NCI-H1436 (cell line): Measurements from ENCODE around the gene HAUS1.
"Not testable (repeated sequence)": the region's sequence is repeated elsewhere in the genome, so short reads cannot be mapped to it uniquely, and the experiment has no call there.

Experiments used
- DNase-seq: peaks from one replicate; lab custom pipeline; 2025; lab: John Stamatoyannopoulos, UW

Gene HAUS1

DNA sequence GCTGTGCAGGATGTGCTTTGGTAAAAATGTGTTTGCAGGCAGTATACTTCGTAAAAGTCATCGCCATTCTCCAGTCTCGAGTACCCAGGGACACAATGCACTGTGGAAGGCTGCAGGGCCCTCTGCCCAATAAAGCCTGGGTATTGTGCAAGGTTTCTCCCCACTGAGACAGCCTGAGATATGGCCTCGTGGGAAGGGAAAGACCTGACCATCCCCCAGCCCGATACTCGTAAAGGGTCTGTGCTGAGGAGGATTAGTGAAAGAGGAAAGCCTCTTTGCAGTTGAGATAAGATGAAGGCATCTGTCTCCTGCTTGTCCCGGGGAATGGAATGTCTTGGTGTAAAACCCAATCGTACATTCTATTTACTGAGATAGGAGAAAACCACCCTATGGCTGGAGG is 15.7 kb upstream of the HAUS1 start:
- not testable (repeated sequence) for DNase-seq

GRCh38 chr18:46095532-46095931 is 8.7 kb upstream of the HAUS1 start:
- DNase-seq: no peak

DNA sequence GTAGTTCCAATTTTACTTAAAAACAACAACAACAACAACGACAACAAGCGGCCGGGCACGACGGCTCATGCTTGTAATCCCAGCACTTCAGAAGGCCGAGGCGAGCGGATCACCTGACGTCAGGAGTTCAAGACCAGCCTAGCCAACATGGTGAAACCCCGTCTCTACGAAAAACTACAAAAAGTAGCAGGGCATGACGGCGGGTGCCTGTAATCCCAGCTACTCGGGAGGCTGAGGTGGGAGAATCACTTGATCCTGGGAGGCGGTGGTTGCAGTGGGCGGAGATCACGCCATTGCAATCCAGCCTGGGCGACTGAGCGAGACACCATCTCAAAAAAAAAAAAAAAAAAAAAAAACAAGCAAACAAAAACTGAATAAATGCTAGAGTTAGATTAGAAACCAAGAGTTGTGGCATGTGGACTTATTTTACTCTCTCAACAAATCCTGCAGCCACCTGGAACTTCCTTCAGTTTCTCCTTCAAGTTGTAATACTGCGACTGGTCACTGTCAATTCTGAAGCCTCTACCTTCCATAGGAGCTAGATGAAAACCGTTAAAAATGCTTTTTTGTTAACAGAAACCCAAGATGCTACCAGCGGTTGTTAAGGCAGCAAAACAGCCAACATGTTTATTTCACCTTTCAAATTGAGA is 7.4 kb upstream of the HAUS1 start:
- no peak for DNase-seq

DNA sequence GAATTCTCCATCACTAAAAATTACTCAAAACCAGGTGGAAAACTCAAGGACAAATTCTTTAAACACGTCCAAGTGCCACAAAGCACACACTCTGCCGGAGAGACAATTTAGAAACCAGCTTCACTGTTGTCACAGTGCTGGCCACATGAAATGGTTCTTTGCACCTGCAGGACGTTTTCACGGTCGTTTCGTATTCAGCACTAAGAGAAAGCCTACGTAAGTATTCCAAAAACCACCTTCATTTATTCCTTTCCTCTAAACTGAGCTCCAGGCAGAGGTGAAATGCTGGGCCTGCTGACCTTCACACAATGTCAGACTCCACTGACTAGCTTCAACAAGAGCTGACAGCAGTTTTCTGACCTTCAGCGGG is 6.8 kb upstream of the HAUS1 start:
- no peak for DNase-seq

DNA sequence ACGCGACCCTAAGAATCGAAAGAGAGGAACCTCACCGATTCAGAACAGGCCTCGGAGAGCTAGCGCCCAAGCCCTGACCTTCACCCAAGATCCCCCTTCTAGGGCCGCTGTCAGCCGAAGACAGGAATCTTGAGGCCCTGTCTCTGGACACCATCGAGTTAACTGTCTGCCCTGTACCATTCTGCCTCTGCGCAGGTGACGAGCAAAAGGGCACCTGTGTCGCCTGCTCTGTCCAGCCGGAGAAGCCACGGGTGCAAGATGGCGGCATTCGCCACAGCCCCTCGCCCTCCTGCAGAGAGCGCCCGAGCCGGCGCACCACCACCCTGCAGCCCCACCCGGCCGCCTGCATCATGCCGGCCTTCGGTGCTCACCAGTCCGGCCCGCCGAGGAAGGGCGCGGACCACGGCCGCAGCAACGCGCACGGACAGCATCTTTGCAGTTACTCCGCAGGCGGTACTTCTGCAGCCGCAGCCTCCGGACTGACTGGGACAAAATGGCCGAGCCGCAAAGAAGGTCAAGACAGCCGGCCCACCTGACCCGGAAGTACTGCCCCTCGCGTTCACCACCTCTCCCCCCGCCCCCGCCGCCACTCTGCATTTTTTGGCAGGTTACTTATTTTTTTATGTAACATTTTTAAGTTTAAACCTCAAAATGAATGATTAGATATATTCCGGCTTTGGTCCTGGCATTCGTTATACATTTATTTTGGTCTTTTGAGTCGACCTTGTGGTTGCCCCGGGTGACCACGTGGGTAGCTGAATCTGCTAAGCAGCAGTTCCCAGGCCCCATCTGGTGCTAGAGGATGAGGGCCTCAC is 6.2 kb upstream of the HAUS1 start, which contains the start of gene ATP5F1A:
Gene ATP5F1A, minus strand, starts transcription at position 496 of the 815 bp plus-strand sequence. Its CDS starts 65 bp downstream, at position 431.
- DNase-seq: peak; percentile 71

GRCh38 chr18:46098616-46098933 is 5.6 kb upstream of the HAUS1 start:
- no peak for DNase-seq

DNA sequence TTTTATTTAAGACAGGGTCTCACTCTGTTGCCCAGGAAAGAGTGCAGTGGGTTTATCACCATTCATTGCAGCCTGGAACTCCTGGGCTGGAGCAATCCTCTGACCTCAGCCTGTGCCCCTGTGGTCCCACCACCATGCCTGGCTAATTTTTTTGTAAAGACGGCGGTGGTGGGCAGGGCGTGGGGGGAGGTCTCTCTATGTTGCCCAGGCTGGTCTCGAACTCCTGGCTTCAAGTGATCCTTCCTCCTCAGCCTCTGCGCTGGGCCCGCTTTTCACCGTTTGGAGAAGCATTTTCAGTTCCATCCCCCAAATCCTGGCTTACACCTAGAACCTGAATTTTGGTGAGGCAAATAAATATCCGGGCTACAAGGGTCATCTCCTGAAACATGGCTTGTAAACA is 4.7 kb upstream of the HAUS1 start:
- DNase-seq: no peak

DNA sequence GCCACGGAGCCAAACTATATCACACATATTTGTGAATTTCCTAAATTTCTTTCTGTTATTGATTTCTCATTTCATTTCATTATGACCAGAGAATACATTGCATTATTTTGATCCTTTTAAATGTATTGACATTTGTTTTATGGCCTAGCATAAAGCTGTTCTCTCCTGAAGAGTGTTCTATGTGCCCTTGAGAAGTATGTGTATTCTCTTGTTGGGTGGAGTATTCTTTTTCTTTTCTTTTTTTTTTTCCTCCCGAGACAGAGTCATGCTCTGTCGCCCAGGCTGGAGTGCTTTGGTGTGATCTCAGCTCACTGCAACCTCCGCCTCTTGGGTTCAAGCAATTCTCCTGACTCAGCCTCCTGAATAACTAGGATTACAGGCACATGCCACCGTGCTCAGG is 5.2 kb downstream of the HAUS1 start:
- no peak for DNase-seq

DNA sequence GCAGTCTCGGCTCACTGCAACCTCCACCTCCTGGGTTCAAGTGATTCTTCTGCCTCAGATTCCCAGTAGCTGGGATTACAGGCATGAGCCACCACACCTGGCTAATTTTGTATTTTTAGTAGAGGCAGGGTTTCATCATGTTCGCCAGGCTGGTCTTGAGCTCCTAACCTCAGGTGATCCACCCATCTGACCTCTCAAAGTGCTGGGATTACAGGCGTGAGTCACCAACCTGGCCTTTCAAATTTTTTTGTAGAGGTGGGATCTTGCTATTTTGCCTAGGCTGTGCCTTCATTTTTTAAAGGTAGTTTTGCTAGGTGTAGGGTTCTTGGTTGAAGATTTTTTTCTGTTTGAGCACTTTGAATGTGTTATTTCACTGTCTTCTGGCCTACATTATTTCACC is 6.2 kb downstream of the HAUS1 start:
- DNase-seq: no peak

GRCh38 chr18:46113751-46114150 is 9.6 kb downstream of the HAUS1 start:
- DNase-seq: no peak

DNA sequence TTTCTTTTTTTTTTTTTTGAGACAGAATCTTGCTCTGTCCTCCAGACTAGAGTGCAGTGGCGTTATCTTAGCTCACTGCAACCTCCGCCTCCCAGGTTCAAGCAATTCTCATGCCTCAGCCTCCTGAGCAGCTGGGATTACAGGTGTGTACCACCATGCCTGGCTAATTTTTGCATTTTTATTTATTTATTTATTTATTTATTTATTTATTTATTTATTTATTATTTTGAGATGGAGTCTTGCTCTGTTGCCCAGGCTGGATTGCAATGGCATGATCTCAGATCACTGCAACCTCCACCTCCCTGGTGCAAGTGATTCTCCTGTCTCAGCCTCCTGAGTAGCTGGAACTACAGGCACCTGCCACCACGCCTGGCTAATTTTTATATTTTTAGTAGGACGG is 22.4 kb downstream of the HAUS1 start:
- not testable (repeated sequence) for DNase-seq

- no peak for DNase-seq
Observed at GRCh38 chr18:46130061-46130460, 25.9 kb downstream of the HAUS1 start.

- DNase-seq: not testable (repeated sequence)
Observed at GRCh38 chr18:46130549-46130948, 26.4 kb downstream of the HAUS1 start.

- DNase-seq: no peak
Observed at GRCh38 chr18:46133534-46133933, 29.3 kb downstream of the HAUS1 start.

DNA sequence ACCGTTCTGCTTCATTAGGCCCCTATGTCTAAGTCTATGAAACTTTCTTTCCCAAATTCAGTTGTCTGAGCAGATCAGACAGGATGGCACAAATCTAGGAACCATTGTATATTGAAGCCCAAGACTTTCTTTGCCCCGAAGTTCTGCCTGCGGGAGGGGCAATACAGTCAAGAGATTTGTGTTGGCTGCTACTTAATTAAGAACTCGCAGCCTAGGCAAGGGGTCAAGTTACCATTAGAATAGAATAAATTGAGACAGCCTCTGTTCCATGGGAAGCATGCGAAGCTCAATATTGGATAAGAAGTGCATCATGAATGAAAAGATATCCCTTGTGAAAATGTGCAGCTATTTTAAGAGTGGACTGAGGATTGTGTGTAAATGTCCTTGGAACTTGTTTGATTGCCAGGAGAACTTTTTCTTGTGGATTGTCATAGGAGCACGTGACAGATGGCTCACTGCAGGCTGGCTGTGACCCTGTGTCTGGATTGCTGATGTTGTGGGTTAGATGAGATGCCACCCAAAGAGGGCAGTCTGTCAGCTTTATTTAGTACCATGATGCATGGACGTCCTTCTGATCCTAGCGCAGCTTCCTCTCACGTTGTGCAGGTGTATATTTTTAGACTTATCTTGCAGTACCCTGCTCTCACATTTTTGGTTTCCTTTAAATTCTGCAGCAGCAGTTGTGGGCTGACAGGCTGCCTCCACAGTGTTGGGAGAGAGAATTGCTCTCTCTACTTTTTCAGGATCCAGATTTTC is 30.9 kb downstream of the HAUS1 start:
- no peak for DNase-seq

DNA sequence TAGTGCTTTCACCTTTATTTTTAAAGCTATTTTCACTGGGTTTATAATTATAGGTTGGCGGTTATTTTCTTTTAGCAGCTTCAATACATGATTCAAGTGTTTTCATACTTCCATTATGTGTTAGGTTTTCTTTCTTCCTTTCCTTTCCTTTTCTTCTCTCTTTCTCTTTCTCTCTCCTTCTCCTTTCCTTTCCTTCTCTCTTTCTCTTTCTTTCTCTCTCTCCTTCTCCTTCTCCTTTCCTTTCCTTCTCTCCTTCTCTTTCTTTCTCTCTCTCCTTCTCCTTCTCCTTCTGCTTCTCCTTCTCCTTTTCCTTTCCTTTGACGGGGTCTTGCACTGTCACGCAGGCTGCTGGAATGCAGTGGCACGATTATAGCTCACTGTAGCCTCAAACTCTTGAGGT is 36.0 kb downstream of the HAUS1 start:
- DNase-seq: no peak

- no peak for DNase-seq
Observed at GRCh38 chr18:46141199-46141598, 37.0 kb downstream of the HAUS1 start.

- DNase-seq: peak; percentile 40
Observed at GRCh38 chr18:46148810-46149209, 44.6 kb downstream of the HAUS1 start.

GRCh38 chr18:46152436-46152807 is 48.2 kb downstream of the HAUS1 start:
- DNase-seq: no peak

GRCh38 chr18:46152808-46153617 is 48.8 kb downstream of the HAUS1 start:
- DNase-seq: no peak

DNA sequence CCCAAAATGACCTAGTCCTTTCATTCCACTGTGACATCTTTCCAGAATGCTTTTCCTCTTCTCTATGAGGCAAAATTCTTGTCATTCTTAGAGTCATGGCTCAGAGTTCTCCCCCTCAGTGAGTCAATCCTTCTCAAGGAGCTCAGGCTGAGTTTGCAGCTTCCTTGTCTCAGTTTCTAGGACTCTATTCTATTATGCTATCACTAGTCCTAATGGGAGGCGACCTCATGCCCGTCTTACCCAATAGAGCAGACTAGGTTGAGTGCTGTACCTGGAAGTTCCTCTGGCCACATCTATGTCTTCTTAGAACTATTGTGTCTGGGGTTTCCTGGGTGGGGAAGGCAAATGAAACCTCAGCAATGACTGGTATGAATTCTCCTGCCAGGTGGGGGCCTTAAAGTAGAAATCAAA is 51.5 kb downstream of the HAUS1 start:
- no peak for DNase-seq

DNA sequence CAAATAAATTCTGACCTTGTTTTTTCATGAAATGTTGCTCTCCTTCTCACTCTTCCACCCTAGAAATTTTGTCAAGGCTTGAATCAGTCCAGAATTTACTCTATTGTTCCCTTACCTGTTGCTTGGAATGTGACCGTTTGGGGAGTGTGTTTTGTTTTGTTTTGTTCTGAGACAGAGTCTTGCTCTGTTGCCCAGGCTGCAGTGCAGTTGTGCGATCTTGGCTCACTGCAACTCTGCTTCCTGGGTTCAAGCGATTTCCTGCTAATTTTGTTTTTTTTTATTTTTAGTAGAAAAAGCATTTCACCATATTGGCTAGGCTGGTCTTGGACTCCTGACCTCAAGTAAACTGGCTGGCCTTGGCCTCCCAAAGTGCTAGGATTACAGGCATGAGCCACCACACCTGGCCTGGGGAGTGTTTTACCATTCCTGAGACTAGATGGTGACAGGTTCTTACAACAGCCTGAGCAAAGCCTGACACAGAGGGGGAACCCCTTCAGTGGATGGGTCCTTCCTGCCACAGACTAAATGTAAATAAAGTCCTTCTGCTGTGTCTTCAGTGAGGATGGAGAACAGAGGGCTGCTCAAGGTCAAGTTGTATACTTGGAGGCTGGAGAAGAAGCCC is 52.0 kb downstream of the HAUS1 start:
- no peak for DNase-seq
